HepG2 (cell line): ENCODE measurements around the gene VIM. TPM values are rescaled to one million over a fixed set of nuclear protein-coding genes. Genes with fewer than 3 reads are reported as not detected.
A peak's percentile ranks its signal among the peaks of the same experiment; 100 is the strongest.

Experiments
- ATAC-seq: fragments of 200-7000 bp; cut with Tn5 transposase; 3 replicates; pipeline ENCODE4 v1.9.1; 2020; ENCODE audit warnings: mild to moderate bottlenecking, moderate library complexity
- BruUV-seq: library from RNA; stranded (reverse); fragments of 400-500 nt; replicated peaks from 2 replicates; lab custom pipeline; 2021; lab: Mats Ljungman, UMichigan
- CTCF ChIA-PET: fragments of 300-600 bp; formaldehyde crosslinking; extraction: SDS; loops from one replicate; lab custom pipeline; 2021; ENCODE audit warnings: low total read pairs, inconsistent platforms, low intra/inter-chr PET ratio; lab: Yijun Ruan, JAX
- POLR2A ChIA-PET: fragments of 350-600 bp; sonication (Branson Sonifier 250); formaldehyde crosslinking; loops from one replicate; lab custom pipeline; 2020; ENCODE audit warnings: antibody characterized with exemption, inconsistent platforms; lab: Yijun Ruan, JAX
- DNase-seq: peaks from one replicate; pipeline ENCODE4 v3.0.0-alpha.2; 2015; ENCODE audit warnings: low spot score
- FAIRE-seq: peaks from 3 replicates; lab custom pipeline; 2011; peaks lifted over from hg19 to GRCh38; lab: Jason Lieb, UNC
- H2AFZ ChIP-seq: one replicate; pipeline ENCODE4 v1.6.1; 2011; ENCODE audit warnings: low read length, inconsistent platforms
- H3K27ac ChIP-seq: fragments of 300-600 bp; 3 replicates; pipeline ENCODE4 v1.8.0; 2011; ENCODE audit warnings: mixed run types, mild to moderate bottlenecking, mixed read lengths, low read length, inconsistent platforms; ENCODE audit not compliant: insufficient read depth; ENCODE audit errors: extremely low read length
- H3K27me3 ChIP-seq, 2 experiments: fragments of 200-600 bp in 1 of 2; 2 replicates in 1 of 2; 3 replicates in 1 of 2; pipeline versions ENCODE4 v1.6.0 to v1.8.0; 2011; ENCODE audit warnings: low read length in 2 of 2, mild to moderate bottlenecking in 2 of 2, moderate library complexity in 2 of 2, inconsistent platforms in 1 of 2; ENCODE audit not compliant: insufficient read depth in 2 of 2, control insufficient read depth in 1 of 2
- H3K36me3 ChIP-seq, 2 experiments: fragments of 200-600 bp in 1 of 2; replicated peaks in 1 of 2; 2 replicates in 1 of 2; 3 replicates in 1 of 2; pipeline versions ENCODE4 v1.5.1 to v1.8.0; 2011; ENCODE audit warnings: low read length in 2 of 2, inconsistent platforms in 1 of 2; ENCODE audit not compliant: insufficient read depth in 2 of 2, control insufficient read depth in 1 of 2
- H3K4me1 ChIP-seq: 2 replicates; pipeline ENCODE4 v1.5.1; 2012; ENCODE audit warnings: low read length, inconsistent platforms; ENCODE audit not compliant: insufficient read depth
- H3K4me2 ChIP-seq: 2 replicates; pipeline ENCODE4 v1.6.0; 2011; ENCODE audit warnings: low read depth, low read length, inconsistent platforms
- H3K4me3 ChIP-seq, 3 experiments: fragments of 200-600 bp in 1 of 3; sonication (generic), shearing (Covaris generic) in 1 of 3; replicated peaks in 1 of 3; 2 replicates each; pipeline ENCODE4 v1.5.1; 2011 to 2016; ENCODE audit warnings: low read length in 3 of 3, inconsistent platforms in 2 of 3, low read depth in 2 of 3, mild to moderate bottlenecking in 2 of 3, control low read depth in 1 of 3, mixed read lengths in 1 of 3; ENCODE audit not compliant: insufficient read depth in 1 of 3
- H3K79me2 ChIP-seq: one replicate; pipeline ENCODE4 v1.6.1; 2011; ENCODE audit warnings: low read length, inconsistent platforms; ENCODE audit not compliant: insufficient read depth
- H3K9ac ChIP-seq: 2 replicates; pipeline ENCODE4 v1.6.0; 2011; ENCODE audit warnings: mild to moderate bottlenecking, low read depth, low read length, inconsistent platforms; ENCODE audit not compliant: insufficient read depth
- H3K9me3 ChIP-seq: 2 replicates; pipeline ENCODE4 v1.5.1; 2012; ENCODE audit warnings: mild to moderate bottlenecking, low read length
- H4K20me1 ChIP-seq: 2 replicates; pipeline ENCODE4 v1.6.0; 2011; ENCODE audit warnings: inconsistent platforms, mild to moderate bottlenecking, low read length, moderate library complexity; ENCODE audit not compliant: insufficient read depth
- ADNP ChIP-seq: sonication (generic); formaldehyde crosslinking; IDR thresholded peaks from 2 replicates; pipeline ENCODE4 v1.4.0; 2020; ENCODE audit warnings: missing genetic modification reagents
- HNRNPUL1 ChIP-seq: fragments of 200-400 bp; formaldehyde crosslinking; IDR thresholded peaks from 2 replicates; pipeline ENCODE4 v1.6.1; 2017; ENCODE audit warnings: low read depth, mild to moderate bottlenecking, low read length, moderate library complexity
- IKZF1 ChIP-seq: fragments of 450-650 bp; IDR thresholded peaks from 2 replicates; pipeline ENCODE4 v1.7.1; 2016
- NFIB ChIP-seq: sonication (generic); formaldehyde crosslinking; IDR thresholded peaks from 2 replicates; pipeline ENCODE4 v1.9.0; 2021; ENCODE audit warnings: missing genetic modification reagents, mild to moderate bottlenecking, borderline replicate concordance
- NFKB2 ChIP-seq: sonication (generic); formaldehyde crosslinking; IDR thresholded peaks from 2 replicates; pipeline ENCODE4 v1.4.0; 2020; ENCODE audit warnings: missing genetic modification reagents, borderline replicate concordance
- RBM22 ChIP-seq: fragments of 200-400 bp; formaldehyde crosslinking; optimal IDR thresholded peaks from 2 replicates; pipeline ENCODE3; 2017; ENCODE audit warnings: mild to moderate bottlenecking, low read length, moderate library complexity
- TP53 ChIP-seq: sonication (generic); formaldehyde crosslinking; conservative IDR thresholded peaks from 2 replicates; pipeline ENCODE4 v1.4.0; 2020; ENCODE audit warnings: missing genetic modification reagents
- ZBTB20 ChIP-seq: sonication (generic); formaldehyde crosslinking; IDR thresholded peaks from 2 replicates; pipeline ENCODE4 v1.8.1; 2023; ENCODE audit warnings: missing genetic modification reagents, low read depth, mild to moderate bottlenecking, borderline replicate concordance
- ZFP36 ChIP-seq: fragments of 150-350 bp; IDR thresholded peaks from 2 replicates; pipeline ENCODE4 v1.6.1; 2018; ENCODE audit warnings: borderline replicate concordance, low read length, low read depth; ENCODE audit not compliant: partially characterized antibody
- ZKSCAN5 ChIP-seq: sonication (generic); formaldehyde crosslinking; IDR thresholded peaks from 2 replicates; pipeline ENCODE4 v1.5.1; 2020; ENCODE audit warnings: mild to moderate bottlenecking, missing genetic modification reagents
- ZNF10 ChIP-seq: sonication (generic); formaldehyde crosslinking; IDR thresholded peaks from 2 replicates; pipeline ENCODE4 v1.4.0; 2020; ENCODE audit warnings: mild to moderate bottlenecking, low read depth, missing genetic modification reagents, borderline replicate concordance
- ZNF253 ChIP-seq: sonication (generic); formaldehyde crosslinking; IDR thresholded peaks from 2 replicates; pipeline ENCODE4 v1.8.0; 2022; ENCODE audit warnings: mild to moderate bottlenecking, missing genetic modification reagents, borderline replicate concordance
- ZNF546 ChIP-seq: sonication (generic); formaldehyde crosslinking; conservative IDR thresholded peaks from 2 replicates; pipeline ENCODE4 v1.8.1; 2023; ENCODE audit warnings: mild to moderate bottlenecking, missing genetic modification reagents
- ZNF549 ChIP-seq: sonication (generic); formaldehyde crosslinking; IDR thresholded peaks from 2 replicates; pipeline ENCODE4 v1.5.0; 2020; ENCODE audit warnings: missing genetic modification reagents
- ZNF557 ChIP-seq: sonication (generic); formaldehyde crosslinking; IDR thresholded peaks from 2 replicates; pipeline ENCODE4 v1.4.0; 2020; ENCODE audit warnings: missing genetic modification reagents
- ZNF569 ChIP-seq: sonication (generic); formaldehyde crosslinking; IDR thresholded peaks from 2 replicates; pipeline ENCODE4 v1.5.0; 2020; ENCODE audit warnings: mild to moderate bottlenecking, missing genetic modification reagents, moderate library complexity, borderline replicate concordance
- WGBS: methylation state at CpG from one replicate; pipeline ENCODE4 v1.1.6; 2017; ENCODE audit warnings: low lambda C conversion rate; 5-methylcytosine and 5-hydroxymethylcytosine counted together
- in situ Hi-C: cut with HindIII; loops from 2 replicates; pipeline ENCODE4 v1.10.0; 2017; ENCODE audit warnings: low pct_unique_long_range_greater_than_20kb; ENCODE audit not compliant: extremely low pct_ligation_motif_present
- intact Hi-C: fragments of 100-400 bp; cut with micrococcal nuclease; formaldehyde crosslinking; loops from one replicate; pipeline ENCODE4 v1.10.0; 2022; ENCODE audit not compliant: unreplicated experiment
- polyA plus RNA-seq, 8 experiments: library from polyadenylated mRNA; depleted of rRNA in 3 of 8; stranded (reverse) in 7 of 8; unstranded in 1 of 8; fragments of >200 nt; fragmentation: Illumina TruSeq in 4 of 8; extraction: Trizol in 4 of 8; gene quantifications; 2 replicates each; pipeline versions ENCODE4 v1.2.1 to v1.2.3, GENCODE V29; 2011 to 2016; ENCODE audit warnings: low read depth in 4 of 8, missing spikeins in 1 of 8, mixed read lengths in 1 of 8; ENCODE audit not compliant: insufficient read depth in 1 of 8
- total RNA-seq, 5 experiments: library from RNA; depleted of rRNA; stranded (reverse); fragments of >200 nt; fragmentation: Illumina TruSeq; extraction: Trizol; gene quantifications; 2 replicates each; pipeline ENCODE4 v1.2.3, GENCODE V29; 2016; ENCODE audit warnings: low read depth in 1 of 5
- TF ChIP-seq, protein P1 (sequence below): sonication (generic); formaldehyde crosslinking; IDR thresholded peaks from 2 replicates; pipeline ENCODE4 v1.5.1; 2020; ENCODE audit warnings: missing genetic modification reagents, mild to moderate bottlenecking, borderline replicate concordance
- TF ChIP-seq, protein P2 (sequence below): sonication (generic); formaldehyde crosslinking; IDR thresholded peaks from 2 replicates; pipeline ENCODE4 v1.5.0; 2020; ENCODE audit warnings: mild to moderate bottlenecking, missing genetic modification reagents

The VIM gene
- total and polyA plus RNA-seq, 2 of the 13 experiments (the other 11 are each of a cell fraction or from before 2014, with no cell fraction given): not detected

DNA sequence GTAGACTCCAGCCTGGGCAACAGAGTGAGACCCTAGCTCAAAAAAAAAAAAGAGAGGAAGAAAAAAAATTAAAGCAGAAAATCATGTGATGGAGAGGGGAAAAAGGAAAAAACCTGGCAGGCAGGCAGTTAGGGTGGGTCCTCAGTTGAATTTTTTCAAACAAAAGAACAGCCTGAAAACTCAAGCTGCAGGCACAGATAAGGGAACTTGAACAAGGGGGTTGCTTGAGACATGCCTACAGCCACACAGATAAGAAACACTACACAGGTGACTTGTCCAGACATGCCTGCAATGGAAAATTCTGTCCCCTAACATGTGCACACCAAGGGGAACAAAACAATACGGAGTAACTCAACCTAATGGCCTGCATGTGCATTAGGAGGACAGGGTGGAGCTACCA, 19.2 kb downstream of the VIM start:
- H3K9ac ChIP-seq: no peak overlapping the region

DNA sequence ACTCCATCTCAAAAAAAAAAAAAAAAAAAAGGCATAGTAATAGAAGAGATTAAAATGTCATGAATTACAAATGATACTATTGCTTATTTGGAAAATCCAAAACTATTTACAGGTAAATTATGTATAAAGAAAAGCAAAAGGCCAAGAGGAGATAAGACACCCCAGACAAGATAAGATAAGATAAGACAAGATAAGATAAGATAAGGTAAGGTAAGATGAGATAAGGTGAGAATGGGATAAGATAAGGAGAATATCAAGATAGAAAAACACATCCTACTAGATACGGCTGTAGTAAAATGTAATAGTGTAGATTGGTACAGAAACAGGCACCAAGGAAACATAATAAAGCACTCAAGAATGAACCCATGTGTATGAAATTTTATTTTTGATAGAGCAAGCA, 20.9 kb downstream of the VIM start:
- Histone ChIP-seq H3K36me3 (no peaks in the 10 kb centered on the region), H3K9ac (no peak overlapping the region), H3K9me3 (peaks cover 9% of the 10 kb centered on the region; the same call in 1 of the 2 replicates), H3K4me2 (no peak overlapping the region), H3K27me3 (no peaks in the 10 kb centered on the region), H3K4me1 (no peaks in the 10 kb centered on the region), H3K4me3 (no peak overlapping the region), H3K27ac (no peak overlapping the region), H3K79me2 (no peaks in the 10 kb centered on the region), H2AFZ (no peak overlapping the region), H4K20me1 (no peaks in the 10 kb centered on the region)
- intact Hi-C loops (loop anchor here (1.0 kb wide), 1 partner anchor 358 kb away; no protein-coding TSS in a partner anchor), in situ Hi-C loops (loop anchor here (25.0 kb wide), 1 partner anchor 1387 kb away; the partner anchor contains the start of gene MINDY3)
- ChIA-PET CTCF (no interaction called here), POLR2A (no interaction called here)
- TF ChIP-seq ZNF546 (CRISPR knock-in tag) (no peak), IKZF1 (no peak), ZKSCAN5 (CRISPR knock-in tag) (no peak), NFIB (no peak), ADNP (CRISPR knock-in tag) (no peak), HNRNPUL1 (no peak), ZNF569 (CRISPR knock-in tag) (no peak), ZNF253 (CRISPR knock-in tag) (no peak), ZBTB20 (no peak), ZNF10 (CRISPR knock-in tag) (no peak), NFKB2 (CRISPR knock-in tag) (no peak), RBM22 (no peak), ZNF557 (CRISPR knock-in tag) (no peak)
- TF ChIP-seq, protein P1, sequence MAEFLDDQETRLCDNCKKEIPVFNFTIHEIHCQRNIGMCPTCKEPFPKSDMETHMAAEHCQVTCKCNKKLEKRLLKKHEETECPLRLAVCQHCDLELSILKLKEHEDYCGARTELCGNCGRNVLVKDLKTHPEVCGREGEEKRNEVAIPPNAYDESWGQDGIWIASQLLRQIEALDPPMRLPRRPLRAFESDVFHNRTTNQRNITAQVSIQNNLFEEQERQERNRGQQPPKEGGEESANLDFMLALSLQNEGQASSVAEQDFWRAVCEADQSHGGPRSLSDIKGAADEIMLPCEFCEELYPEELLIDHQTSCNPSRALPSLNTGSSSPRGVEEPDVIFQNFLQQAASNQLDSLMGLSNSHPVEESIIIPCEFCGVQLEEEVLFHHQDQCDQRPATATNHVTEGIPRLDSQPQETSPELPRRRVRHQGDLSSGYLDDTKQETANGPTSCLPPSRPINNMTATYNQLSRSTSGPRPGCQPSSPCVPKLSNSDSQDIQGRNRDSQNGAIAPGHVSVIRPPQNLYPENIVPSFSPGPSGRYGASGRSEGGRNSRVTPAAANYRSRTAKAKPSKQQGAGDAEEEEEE: no peak
- TF ChIP-seq, protein P2, sequence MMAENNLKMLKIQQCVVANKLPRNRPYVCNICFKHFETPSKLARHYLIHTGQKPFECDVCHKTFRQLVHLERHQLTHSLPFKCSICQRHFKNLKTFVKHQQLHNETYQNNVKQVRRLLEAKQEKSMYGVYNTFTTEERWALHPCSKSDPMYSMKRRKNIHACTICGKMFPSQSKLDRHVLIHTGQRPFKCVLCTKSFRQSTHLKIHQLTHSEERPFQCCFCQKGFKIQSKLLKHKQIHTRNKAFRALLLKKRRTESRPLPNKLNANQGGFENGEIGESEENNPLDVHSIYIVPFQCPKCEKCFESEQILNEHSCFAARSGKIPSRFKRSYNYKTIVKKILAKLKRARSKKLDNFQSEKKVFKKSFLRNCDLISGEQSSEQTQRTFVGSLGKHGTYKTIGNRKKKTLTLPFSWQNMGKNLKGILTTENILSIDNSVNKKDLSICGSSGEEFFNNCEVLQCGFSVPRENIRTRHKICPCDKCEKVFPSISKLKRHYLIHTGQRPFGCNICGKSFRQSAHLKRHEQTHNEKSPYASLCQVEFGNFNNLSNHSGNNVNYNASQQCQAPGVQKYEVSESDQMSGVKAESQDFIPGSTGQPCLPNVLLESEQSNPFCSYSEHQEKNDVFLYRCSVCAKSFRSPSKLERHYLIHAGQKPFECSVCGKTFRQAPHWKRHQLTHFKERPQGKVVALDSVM (CRISPR knock-in tag): no peak
- FAIRE-seq (no peak), DNase-seq (no peak), ATAC-seq (no peak)
- BruUV-seq: no TSS peak
- WGBS: 0% methylated on average over 1 of the region's 1 CpG

More for the DNA sequence above, 19.2 kb downstream of the VIM start:
- Histone ChIP-seq H4K20me1 (no peaks in the 10 kb centered on the region), H3K9me3 (peaks cover 9% of the 10 kb centered on the region; the same call in 1 of the 2 replicates), H3K27me3 (no peaks in the 10 kb centered on the region), H3K4me3 (no peak overlapping the region), H3K4me1 (no peaks in the 10 kb centered on the region), H3K27ac (no peak overlapping the region), H3K4me2 (no peak overlapping the region), H3K79me2 (no peaks in the 10 kb centered on the region), H3K36me3 (no peaks in the 10 kb centered on the region), H2AFZ (peak overlapping the region; percentile 15)
- intact Hi-C loops: no loop called here
- ChIA-PET POLR2A (no interaction called here), CTCF (no interaction called here)
- no peak for FAIRE-seq
- TF ChIP-seq TP53 (CRISPR knock-in tag): peak; percentile 72; the same call in 1 of the 2 replicates
- peak; percentile 14 for TF ChIP-seq ZFP36
- TF ChIP-seq ZNF549 (CRISPR knock-in tag): no peak
- DNase-seq: no peak
- no TSS peak for BruUV-seq
- in situ Hi-C loops: loop anchor here (25.0 kb wide), 1 partner anchor 1385 kb away; the partner anchor contains the start of gene MINDY3
- 20% methylated on average over 1 of the region's 1 CpG for WGBS
- no peak for ATAC-seq
